Testis (tissue), 3 donors: Measurements from ENCODE around the gene TAAR8. TPM values are rescaled to one million over a fixed set of nuclear protein-coding genes. Genes with fewer than 3 reads are reported as not detected.

Source experiments
- DNase-seq: peaks from one replicate; pipeline ENCODE4 v3.0.0-alpha.2; 2019
- H3K27ac ChIP-seq, 2 donors: fragments of 200-600 bp; sonication (generic); one replicate each; pipeline ENCODE4 v1.5.1; 2019
- H3K27me3 ChIP-seq: fragments of 200-600 bp; sonication (generic); one replicate; pipeline ENCODE4 v1.5.1; 2019
- H3K36me3 ChIP-seq: fragments of 200-600 bp; sonication (generic); one replicate; pipeline ENCODE4 v1.5.1; 2017; ENCODE audit warnings: low read depth; ENCODE audit errors: missing control alignments
- H3K4me1 ChIP-seq: fragments of 200-600 bp; sonication (generic); one replicate; pipeline ENCODE4 v1.5.1; 2019
- H3K4me3 ChIP-seq, 2 donors: fragments of 200-600 bp; sonication (generic); one replicate each; pipeline ENCODE4 v1.5.1; 2017 to 2019
- H3K9me3 ChIP-seq: fragments of 200-600 bp; sonication (generic); one replicate; pipeline ENCODE4 v1.5.1; 2017
- CTCF ChIP-seq, 3 experiments: fragments of 450-650 bp in 2 of 3; fragments of 200-600 bp in 1 of 3; sonication (generic) in 1 of 3; IDR thresholded peaks; one replicate each; pipeline ENCODE4 v1.5.1; 2016 to 2019; ENCODE audit warnings: antibody characterized with exemption in 3 of 3, mild to moderate bottlenecking in 2 of 3, moderate library complexity in 1 of 3
- POLR2A ChIP-seq: fragments of 450-650 bp; IDR thresholded peaks from one replicate; pipeline ENCODE4 v1.6.1; 2017; ENCODE audit warnings: antibody characterized with exemption, mild to moderate bottlenecking, moderate library complexity
- WGBS, 2 donors: methylation state at CpG; one replicate each; pipeline ENCODE4 v1.1.5; 2018; 5-methylcytosine and 5-hydroxymethylcytosine counted together
- intact Hi-C: fragments of 100-400 bp; cut with DNase I; formaldehyde crosslinking; loops from one replicate; pipeline ENCODE4 v1.15.1; 2023; ENCODE audit warnings: low total_unique reads
- polyA plus RNA-seq: library from polyadenylated mRNA; stranded (reverse); fragments of 350-450 nt; fragmentation: Illumina TruSeq; extraction: RNeasy Lipid Tissue Mini Kit (QIAGEN cat#74804); gene quantifications from one replicate; pipeline ENCODE4 v1.2.3, GENCODE V29; 2014; ENCODE audit warnings: low read depth, low replicate concordance; ENCODE audit not compliant: insufficient read depth
- total RNA-seq, 2 donors: library from RNA; depleted of rRNA; stranded (reverse); fragments of >200 nt; gene quantifications; one replicate each; pipeline ENCODE4 v1.2.3, GENCODE V29; 2016

TAAR8 gene
- total and polyA plus RNA-seq, 3 donors from 2014 or later = not detected

GRCh38 chr6:132571774-132572173 lies 19.3 kb downstream of the TAAR8 start:
- no peak for DNase-seq
- H3K27ac ChIP-seq = no peak overlapping the region
- no peaks in the 10 kb centered on the region for H3K4me1 ChIP-seq
- no peak overlapping the region for H3K4me3 ChIP-seq
- H3K36me3 ChIP-seq = no peaks in the 10 kb centered on the region
- H3K9me3 ChIP-seq = no peaks in the 10 kb centered on the region
- TF ChIP-seq POLR2A (no peak), CTCF (IDR thresholded peaks at IDR 0.05) (no peak)
- intact Hi-C loops = no loop called here
- no peaks in the 10 kb centered on the region for H3K27me3 ChIP-seq

- Histone ChIP-seq H3K4me3 (no peak overlapping the region), H3K9me3 (no peaks in the 10 kb centered on the region), H3K27ac (no peak overlapping the region), H3K27me3 (no peaks in the 10 kb centered on the region), H3K36me3 (no peaks in the 10 kb centered on the region), H3K4me1 (no peaks in the 10 kb centered on the region)
- TF ChIP-seq POLR2A (no peak), CTCF (IDR thresholded peaks at IDR 0.05) (no peak)
- WGBS, 2 donors = 74 to 83% methylated on average over 1 of the region's 1 CpG
- intact Hi-C loops = no loop called here
- DNase-seq = no peak
Measured at GRCh38 chr6:132584698-132585097, 32.2 kb downstream of the TAAR8 start.

DNA sequence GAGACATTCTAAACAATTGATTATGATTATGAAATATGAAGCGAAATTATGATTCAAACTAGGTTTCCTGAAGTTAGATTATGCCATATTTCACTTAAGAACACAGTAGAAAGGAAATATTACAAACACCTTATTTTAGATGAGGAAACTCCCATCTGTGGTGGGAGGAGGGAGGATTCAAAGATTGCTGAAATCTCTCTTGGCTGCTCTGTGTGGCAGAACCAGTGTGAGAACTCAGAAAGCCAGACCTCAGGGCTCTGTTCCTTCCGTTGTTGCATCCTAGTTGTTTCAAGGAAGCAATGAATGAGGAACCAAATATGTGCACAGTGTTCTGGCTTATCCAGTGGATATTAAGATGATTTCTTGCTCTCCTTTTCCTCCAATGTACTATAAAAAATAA lies 35.0 kb downstream of the TAAR8 start:
- 68 to 81% methylated on average over 2 of the region's 2 CpGs for WGBS, 2 donors
- DNase-seq = no peak
- intact Hi-C loops = no loop called here
- no peaks in the 10 kb centered on the region for H3K4me1 ChIP-seq
- TF ChIP-seq CTCF (IDR thresholded peaks at IDR 0.05) (no peak), POLR2A (no peak)
- H3K36me3 ChIP-seq = no peaks in the 10 kb centered on the region
- no peaks in the 10 kb centered on the region for H3K27me3 ChIP-seq
- H3K9me3 ChIP-seq = no peaks in the 10 kb centered on the region
- H3K27ac ChIP-seq = no peak overlapping the region
- no peak overlapping the region for H3K4me3 ChIP-seq

DNA sequence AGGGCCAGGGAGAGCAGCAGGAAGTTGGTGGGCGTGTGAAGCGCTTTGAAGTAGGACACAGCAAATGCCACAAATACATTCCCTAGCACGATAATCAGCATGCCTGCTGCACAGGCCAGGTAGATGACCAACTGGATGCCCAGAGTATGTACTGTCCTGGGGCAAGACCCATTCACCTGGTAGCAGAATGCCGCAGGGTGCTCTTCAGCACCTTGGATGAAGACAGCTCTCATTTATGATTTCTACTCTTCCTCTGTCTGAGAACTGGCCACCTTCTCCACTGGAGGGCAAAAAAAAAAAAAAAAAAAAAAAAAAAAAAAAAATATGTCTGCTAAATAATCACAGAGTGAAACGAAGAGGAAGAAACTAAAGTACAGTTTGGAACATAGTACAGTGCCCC lies 37.0 kb downstream of the TAAR8 start, which contains the start of gene TAAR5:
Gene TAAR5, minus strand, starts transcription at position 288 of the 400 bp plus-strand sequence. Its CDS starts 55 bp downstream, at position 233.
- DNase-seq = no peak
- no peaks in the 10 kb centered on the region for H3K27me3 ChIP-seq
- no peak within 1 kb of the TSS for H3K27ac ChIP-seq
- no peaks in the 10 kb centered on the region for H3K4me1 ChIP-seq
- no peaks in the 10 kb centered on the region for H3K36me3 ChIP-seq
- intact Hi-C loops = no loop called here
- TF ChIP-seq POLR2A = no peak
- TF ChIP-seq CTCF (IDR thresholded peaks at IDR 0.05) = no peak
- H3K9me3 ChIP-seq = no peaks in the 10 kb centered on the region
- H3K4me3 ChIP-seq = no peak within 1 kb of the TSS
- WGBS, 2 donors = 70 to 83% methylated on average over 5 of the region's 5 CpGs

GRCh38 chr6:132590362-132590761 lies 37.9 kb downstream of the TAAR8 start:
- Histone ChIP-seq H3K9me3 (no peaks in the 10 kb centered on the region), H3K4me3 (no peak overlapping the region), H3K27me3 (no peaks in the 10 kb centered on the region), H3K36me3 (no peaks in the 10 kb centered on the region), H3K27ac (no peak overlapping the region), H3K4me1 (no peaks in the 10 kb centered on the region)
- intact Hi-C loops = no loop called here
- no peak for DNase-seq
- WGBS, 2 donors = 84 to 88% methylated on average over 1 of the region's 1 CpG
- TF ChIP-seq CTCF (IDR thresholded peaks at IDR 0.05) (no peak), POLR2A (no peak)
